Right renal pelvis (tissue), 4 donors: ENCODE results near the gene ZDHHC3. TPM values are rescaled to one million over a fixed set of nuclear protein-coding genes. Genes with fewer than 3 reads are reported as not detected.
"Not testable (repeated sequence)": the region's sequence is repeated elsewhere in the genome, so short reads cannot be mapped to it uniquely, and the experiment has no call there.

ENCODE experiments used
- DNase-seq, 4 donors: peaks; one replicate each; pipeline ENCODE4 v3.0.0-alpha.2; 2013; ENCODE audit warnings: low read depth in 4 of 4, low spot score in 3 of 4, missing footprints in 1 of 4
- polyA plus RNA-seq, 4 donors: library from polyadenylated mRNA; unstranded; fragments of 120-200 nt; gene quantifications; one replicate each; pipeline ENCODE4 v1.2.1, GENCODE V29; 2013; ENCODE audit not compliant: insufficient read length in 4 of 4

Gene ZDHHC3
- polyA plus RNA-seq, 4 donors: 79.5 to 92.4 (median 88.8) TPM

DNA sequence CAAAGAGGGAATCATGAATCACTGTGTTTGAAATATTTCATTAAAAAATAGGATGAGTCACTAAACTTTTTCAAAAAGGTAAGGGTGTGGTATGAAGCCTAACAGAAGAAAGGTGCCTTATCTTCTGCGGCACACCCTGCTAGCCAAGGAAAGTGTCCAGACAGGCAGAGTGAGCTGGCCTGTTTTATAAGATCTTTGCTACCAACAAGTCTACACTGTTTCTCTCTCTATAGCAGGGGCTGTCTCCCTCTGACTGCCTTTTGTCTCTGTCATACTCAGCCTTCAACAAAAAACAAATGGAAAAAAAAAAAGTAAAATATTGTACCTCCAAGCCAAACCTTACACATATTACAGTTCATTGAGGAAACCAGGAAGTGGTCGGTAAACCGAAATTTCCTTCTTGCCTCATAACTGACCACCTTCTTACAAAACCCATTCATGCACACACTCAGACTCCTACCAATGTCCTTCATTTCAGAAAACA, 9.1 kb downstream of the ZDHHC3 start:
- no peak for DNase-seq

- DNase-seq: no peak
Observed at GRCh38 chr3:44965165-44965564, 10.8 kb downstream of the ZDHHC3 start.

GRCh38 chr3:44963571-44964325, 12.2 kb downstream of the ZDHHC3 start:
- no peak for DNase-seq

- no peak for DNase-seq
Observed at GRCh38 chr3:44962621-44963393, 13.2 kb downstream of the ZDHHC3 start.

- DNase-seq: no peak
Observed at GRCh38 chr3:44961888-44962287, 14.1 kb downstream of the ZDHHC3 start.

DNA sequence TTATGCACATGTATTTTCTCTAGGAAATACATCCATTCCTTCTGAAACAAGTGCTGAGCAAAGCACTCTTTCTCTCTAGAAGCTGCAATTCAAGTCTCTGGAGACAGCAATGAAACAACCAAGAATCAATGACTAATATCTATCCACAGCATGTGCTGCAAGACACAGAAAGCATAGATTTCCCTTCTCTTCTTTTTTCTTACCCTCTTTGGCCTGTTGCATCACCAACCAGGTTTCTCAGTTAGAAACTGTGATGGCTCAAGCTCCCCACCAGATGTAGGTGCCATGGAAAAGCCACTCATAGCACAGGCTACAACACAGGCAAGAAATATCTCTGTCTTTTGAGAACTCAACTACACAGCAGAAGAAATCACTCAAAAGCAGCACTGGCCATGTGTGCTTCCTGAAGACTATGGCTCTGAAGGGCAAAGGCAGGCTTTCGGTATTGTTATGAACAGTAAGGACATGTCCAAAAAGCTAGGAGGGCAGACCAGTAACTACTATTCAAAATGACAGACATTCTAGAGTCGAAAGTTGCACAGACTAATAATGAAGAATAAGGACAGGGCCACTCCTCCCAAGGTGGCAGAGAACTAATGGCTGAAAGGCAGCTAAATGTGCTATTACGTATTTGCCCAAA, 15.5 kb downstream of the ZDHHC3 start:
- DNase-seq: no peak

GRCh38 chr3:44958386-44958785, 17.6 kb downstream of the ZDHHC3 start:
- DNase-seq: no peak

DNA sequence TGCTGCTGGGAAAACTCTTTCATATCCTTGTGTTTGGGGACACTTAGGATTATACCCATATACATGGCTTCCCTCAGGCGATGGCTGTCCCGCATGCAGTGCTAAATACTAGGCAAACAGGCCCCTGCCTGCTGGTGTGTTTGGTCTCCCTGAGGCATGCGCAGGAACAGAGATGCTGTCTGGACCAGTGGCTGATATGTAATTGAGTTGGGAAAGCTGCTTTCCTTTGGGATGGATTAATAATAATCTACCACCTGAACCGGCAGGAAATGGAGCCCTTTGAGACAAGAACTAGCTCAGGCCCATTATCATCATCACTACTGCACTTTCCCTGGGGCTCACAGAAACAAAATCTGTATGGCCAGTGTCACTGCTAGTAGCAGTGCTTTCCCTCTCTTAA, 18.0 kb downstream of the ZDHHC3 start:
- no peak for DNase-seq

DNA sequence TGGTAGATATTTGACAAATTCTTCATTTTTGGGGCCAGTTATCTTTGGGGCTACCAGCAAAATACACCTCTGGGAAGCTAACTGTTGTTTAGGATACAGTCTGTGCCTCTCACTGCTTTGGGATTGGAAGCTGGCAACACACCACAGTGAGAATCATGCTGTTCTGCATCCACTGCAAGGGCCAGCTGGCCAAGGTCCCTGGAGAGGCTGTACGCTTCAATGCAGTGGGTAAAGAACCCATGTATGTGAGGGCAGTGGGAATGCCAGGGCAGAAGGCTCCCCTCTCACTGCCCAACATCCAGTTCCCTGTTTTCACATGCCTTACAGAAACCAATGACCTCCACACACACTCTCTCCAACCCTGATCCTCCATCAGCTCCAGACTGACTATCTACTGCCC, 20.1 kb downstream of the ZDHHC3 start:
- DNase-seq: no peak

GRCh38 chr3:44954962-44955361, 21.0 kb downstream of the ZDHHC3 start:
- DNase-seq: no peak

GRCh38 chr3:44954304-44954703, 21.7 kb downstream of the ZDHHC3 start:
- no peak for DNase-seq

DNA sequence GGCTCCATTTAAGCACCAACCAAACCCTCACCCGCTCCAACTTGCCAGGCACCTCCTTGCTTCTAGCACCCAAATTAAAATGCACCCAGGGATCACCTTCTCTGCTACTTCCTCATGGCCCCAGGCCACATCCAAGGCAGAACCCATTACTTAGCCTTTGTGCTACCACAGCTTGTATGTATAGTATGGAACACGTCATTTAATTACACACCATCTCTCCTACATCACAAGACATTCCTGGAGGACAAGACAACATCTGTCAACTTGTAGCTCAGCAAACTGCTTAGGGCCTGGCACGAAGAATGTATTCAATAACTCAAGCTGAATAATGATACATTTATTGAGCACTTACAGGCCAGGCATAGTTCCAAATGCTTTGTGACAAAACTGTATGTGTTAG, 23.3 kb downstream of the ZDHHC3 start:
- no peak for DNase-seq

- no peak for DNase-seq
Observed at GRCh38 chr3:44950275-44950734, 25.7 kb downstream of the ZDHHC3 start.

- not testable (repeated sequence) for DNase-seq
Observed at GRCh38 chr3:44949770-44950169, 26.2 kb downstream of the ZDHHC3 start.

DNA sequence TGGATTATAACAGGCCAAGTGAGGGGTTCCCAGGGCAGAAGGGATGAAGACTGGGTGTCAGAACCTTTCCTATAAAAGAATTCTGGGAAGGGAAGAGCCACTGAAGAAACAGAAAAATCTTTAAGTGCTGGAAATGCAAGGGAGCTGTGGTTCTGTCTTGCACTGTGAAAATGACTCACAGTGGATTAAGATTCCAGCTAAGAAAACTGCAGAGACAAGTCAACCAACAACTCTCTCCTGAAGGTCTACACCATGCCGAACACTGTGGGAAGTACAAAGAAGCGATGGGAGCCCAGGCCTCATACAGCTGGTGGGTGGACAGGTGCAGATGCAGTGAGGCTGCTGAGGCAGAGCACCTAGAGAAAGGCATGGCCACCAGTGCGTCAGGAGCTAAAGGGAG, 27.7 kb downstream of the ZDHHC3 start:
- DNase-seq: no peak

DNA sequence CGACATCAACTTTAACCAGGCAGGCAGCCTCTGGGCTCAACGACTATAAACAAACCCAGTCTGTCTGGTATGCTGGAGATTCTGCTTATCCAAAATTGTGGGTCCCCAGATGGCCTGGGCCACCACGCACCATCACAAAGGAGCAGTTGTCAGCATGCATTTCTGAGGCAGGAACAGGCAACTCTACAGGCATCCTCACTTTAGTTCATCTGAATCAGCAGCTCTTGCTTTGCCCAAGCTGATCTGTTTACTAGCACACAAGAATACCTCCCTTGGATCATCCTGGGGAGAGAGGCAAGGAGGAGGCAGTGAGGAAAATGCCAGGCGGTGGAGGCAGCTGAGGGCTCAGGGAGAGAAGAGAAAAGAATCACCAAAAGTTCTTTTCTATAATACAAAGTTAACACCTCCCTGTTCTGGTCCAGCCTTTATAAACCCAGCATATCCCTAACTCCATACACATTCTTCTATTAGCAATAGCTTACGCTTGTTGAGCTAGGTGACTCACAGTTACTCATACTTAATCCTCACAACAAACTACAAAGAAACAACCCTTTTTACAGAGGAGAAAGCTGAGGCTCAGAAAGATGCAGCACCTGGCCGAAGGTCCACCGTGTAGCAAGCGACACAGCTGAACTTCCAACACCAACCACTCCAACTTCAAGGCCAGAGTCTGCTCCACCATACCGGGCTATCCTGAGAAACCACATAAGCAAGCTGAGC, 33.6 kb downstream of the ZDHHC3 start:
- no peak for DNase-seq

DNA sequence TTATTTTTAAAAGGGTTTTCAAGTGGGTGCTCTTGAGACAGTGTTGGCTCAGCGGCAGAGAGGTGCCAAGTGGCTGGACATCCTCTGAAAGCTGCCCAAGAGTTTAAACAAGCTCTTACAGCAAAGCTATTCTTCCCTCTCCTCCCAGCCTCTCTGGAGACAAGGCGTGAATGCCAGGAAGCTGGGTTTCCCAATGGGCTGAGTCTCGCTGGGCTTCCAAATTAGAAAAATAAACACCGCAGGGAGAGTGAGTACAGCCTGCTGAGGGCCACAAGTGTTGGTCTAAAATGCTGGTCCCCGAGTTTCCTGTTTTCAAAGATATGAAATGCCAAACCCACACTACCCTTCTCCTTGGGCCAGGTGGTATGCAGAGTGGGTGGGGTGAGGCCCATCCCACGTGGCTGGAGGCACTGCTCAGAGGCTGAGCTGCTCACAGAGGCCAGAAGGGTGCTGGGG, 36.4 kb downstream of the ZDHHC3 start:
- DNase-seq: no peak

DNA sequence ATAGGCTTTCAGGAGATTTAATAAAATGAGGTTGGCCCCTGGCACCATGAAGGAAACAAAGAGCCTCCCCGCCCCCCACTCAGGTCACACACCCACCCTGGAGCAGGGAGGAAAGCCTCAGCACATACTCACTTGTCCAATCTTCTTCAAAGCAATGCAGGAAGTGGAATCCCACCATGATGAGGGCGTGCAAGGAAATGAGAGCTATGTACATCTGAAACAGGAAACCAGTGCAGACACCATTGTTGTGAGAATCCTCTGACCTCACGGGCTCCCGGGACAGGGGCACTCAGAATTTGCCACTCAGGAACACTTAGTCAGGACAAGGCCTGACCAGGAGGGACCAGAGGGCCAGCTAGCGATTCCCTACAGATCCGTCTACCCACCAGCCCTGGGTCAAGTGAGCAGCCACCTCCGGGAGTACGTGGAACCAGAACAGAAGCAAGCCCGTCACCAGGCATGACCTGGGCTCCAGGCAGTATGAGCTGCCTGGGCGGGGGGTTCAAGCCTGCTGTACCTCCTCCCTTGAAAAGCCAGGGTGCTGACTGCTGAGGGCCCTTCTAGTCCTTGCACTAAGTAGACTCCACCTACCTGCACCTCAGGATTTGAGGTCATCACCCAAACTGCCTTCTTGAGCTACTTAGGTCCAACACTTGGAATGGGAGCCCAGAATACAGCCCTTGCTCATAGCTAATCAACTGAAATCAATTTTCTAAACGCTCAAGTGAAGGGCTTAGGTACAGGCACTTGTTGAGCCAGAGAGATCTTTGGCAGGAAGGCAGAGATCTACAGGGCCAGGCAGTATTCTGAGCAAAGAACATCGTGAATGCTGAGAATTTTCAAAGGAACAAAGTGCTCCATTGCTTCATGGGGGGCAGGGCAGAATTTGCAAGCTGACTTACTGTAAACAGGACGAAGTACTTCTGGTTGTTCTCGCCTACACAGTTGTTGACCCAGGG, 42.7 kb downstream of the ZDHHC3 start:
- no peak for DNase-seq

DNA sequence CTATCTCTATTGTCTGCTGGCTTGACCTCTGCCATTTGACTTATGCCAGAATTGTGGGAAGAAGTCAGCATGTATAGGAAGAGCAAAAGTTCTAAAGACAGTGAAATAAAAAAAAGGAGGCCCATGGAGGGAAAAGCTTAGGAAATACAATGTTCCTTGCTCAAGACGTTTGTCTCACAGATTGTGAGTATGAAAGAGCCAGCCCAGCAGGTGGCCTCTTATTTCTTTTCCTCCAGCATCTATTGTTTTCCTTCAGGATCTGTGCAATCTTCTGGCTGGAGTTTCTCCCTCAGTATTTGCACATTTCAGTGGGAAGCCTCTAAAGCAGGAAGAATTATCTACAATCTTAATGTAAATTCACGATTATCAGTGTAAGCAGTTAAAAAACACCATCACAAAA, 43.7 kb downstream of the ZDHHC3 start:
- DNase-seq: no peak
